NCI-H128 (cell line): ENCODE data around the gene ZNF74.

Experiments used
- DNase-seq: peaks from one replicate; lab custom pipeline; 2025; ENCODE audit not compliant: unreplicated experiment; lab: John Stamatoyannopoulos, UW

Gene ZNF74

DNA sequence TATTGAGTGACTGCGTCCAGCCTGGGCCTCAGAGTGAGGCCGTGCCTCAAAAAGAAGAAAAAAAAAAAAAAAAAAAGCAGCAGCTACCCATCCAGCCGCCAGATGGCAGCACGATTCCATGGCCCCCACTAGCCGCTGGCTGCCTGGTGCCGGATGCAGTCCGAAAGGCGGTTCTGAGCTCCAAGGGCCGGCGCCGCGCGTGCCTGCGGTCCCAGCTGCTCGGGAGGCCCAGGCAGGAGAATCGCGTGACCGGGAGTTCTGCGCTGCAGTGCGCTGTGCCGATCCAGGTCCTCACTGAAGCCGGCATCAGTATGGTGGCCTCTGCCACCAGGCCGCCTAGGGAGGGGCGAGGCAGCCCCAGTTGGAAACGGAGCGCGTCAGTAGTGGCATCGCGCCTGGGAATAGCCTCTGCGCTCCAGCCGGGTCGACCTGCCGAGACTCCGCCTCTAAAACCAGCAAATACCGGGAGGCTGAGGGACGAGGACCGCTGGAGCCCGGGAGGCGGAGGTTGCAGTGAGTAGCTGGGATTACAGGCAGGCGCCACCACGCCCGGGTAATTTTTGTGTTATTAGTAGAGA is 24.3 kb downstream of the ZNF74 start:
- peak; percentile 32 for DNase-seq

DNA sequence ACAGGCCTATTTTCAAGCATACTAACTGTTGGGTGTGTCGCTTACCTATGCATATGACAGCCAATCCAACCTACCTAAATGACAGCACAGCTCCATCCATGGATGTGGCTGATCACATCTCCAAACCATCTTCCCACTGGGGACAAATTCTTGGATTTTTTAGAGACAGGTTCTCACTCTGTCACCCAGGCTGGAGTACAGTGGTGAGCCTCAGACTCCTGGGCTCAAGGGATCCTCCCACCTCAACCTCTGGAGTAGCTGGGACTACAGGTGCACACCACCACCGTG is 25.7 kb downstream of the ZNF74 start:
- DNase-seq, result no peak

DNA sequence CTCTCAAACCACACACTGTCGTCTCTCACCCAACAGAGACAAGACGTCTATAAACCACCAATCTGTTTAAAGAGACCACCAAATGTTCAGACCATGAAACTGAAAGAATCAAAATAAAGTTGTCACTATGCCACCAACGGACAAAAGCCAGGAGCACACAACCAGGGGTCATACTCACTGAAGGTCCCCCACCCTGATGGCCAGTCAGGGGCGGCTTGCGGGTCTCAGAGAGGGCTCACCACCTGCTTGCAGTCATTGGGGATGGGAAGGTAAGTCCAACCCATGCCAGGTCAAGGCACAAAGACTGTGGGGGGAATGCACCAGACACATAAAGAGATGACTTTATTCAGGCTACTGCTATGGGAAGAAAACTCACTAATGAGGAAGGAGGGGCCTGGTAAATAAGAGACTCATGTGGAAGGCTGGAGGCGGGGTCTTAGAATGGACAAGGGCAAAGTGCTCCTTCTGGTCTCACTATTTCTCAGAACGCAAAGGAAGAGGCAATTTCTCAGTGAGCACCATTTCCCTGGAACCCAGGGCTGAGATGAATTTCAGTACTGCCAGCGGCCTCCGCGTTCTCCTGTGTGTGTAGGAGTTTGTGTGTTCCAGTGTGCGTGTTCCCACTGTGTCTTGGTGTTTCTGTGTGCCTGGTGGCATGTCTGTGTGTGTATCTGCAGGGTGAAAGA is 26.3 kb downstream of the ZNF74 start:
- no peak for DNase-seq

DNA sequence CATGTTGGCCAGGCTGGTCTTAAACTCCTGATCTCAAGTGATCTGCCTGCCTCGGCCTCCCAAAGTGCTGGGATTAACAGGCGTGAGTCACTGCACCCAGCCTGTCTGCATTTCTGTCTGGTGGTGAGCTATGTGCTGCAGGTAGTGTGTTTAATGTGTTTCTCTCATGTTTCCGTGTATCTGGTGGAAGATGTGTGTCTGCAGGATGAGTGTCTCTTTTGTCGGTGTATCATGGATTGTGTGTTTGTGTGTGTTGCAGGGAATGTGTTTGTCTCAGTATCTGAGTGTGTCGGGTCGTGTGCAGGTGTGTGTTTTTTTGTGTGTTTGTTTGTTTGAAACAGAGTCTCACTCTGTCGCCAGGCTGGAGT is 27.5 kb downstream of the ZNF74 start:
- DNase-seq, result no peak

DNA sequence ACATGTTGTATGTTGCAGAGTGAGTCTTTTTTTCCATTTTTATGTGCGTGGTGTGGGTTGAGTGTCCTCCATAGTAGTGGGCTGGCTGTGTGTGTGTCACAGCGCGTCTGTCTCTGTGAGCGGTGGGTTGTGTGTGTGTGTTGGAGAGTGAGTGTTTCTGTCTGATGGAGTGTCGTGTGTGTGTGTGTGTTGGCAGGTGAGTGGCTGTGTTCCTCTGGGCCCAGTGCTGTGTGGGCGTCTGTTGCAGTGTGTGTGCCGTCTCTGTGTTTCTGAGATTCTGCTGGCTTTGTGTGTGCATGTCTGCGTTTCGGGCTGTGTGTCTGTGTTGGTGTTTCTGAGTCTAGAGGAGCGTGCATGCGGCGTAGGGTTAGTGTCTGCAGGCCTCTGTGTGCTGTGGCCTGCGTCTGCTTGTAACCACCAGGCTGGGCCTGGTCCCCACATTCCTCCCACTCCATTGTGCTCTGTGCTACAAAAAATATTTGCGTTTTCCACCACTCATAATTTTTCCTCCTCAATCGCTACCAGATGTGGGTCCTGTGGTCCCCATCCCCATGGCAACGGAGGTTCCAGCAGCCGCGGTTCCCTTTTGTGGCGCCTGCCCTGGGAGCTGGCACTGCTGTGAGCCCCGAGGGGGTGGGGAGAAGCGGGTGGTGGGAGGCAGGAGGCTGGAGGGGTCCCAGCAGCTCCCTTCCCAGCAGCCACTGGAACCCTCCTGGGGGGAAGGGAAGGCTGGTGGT is 28.5 kb downstream of the ZNF74 start:
- no peak for DNase-seq

DNA sequence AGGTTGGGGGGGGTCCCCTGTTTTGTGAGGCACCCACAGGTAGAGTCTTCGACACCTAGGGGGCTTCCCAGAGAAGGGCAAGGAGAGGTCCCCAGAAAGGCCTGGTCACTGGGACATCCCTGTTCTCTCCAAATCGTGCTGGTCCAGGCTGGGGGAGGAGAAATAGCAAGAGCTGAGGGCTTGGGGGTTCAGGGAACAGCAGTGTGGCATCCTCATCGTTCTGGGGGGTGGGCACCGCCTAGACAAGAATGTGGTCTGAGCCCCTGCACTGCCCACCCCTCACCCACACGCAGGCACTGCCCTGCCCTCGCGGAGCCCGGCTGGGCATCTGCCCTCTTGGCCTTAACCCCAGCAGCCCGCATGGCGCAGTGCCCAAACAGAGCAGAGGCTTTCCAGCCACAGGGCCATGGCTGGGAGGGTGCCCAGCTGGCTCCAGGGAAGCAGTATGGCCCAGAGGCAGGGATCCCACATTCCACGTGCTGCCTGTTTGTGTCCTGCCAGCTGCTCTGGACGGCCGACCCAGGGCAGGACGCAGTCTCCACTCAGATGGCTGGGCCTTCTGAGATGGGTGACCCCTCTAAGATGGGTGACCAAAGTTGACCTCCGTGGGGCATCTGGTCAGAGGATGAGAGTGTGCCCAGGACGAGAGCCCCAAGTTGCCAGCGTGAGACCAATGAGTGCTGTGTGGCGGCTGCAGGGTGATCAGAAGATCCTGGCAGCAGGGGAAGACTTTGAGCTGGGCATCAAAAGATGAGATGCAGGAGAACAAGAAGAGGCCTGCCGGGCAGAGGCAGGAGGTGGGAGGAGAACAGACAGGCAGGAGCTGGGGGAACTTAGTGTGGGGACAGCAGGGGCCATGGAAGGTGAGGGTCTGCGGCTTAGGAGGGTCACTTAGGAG is 29.3 kb downstream of the ZNF74 start:
- DNase-seq, result no peak

DNA sequence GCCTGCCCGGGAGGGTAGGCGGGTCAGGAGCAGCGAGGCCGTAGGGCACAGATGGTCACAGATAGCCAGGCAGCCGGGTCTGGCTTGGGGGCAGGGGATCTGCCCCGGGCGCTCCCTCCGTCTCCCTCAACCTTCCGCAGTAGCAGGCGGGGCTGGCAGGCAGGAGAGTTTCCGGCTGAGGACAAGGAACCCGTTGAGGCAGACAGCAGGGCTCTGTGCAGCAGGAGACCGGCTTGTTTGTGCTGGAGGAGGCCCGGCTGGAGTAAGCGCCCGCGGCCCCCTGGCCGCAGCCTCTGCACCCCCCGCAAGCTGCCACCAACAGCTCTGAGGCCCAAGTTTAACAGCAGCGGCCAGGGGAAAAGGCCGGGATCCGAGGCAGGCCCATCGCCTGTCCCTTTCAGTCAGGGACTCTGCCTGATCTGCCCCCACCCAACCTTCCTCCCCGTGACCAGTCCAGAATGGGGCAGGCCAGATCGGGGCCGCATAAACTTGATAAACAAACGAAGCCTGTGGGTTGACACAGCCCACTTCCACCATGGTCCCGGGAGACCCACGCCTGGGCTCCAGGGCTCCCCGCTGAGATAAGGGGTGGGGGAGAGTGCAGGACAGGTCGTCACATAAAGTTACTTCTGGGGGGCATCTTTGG is 30.1 kb downstream of the ZNF74 start:
- no peak for DNase-seq

DNA sequence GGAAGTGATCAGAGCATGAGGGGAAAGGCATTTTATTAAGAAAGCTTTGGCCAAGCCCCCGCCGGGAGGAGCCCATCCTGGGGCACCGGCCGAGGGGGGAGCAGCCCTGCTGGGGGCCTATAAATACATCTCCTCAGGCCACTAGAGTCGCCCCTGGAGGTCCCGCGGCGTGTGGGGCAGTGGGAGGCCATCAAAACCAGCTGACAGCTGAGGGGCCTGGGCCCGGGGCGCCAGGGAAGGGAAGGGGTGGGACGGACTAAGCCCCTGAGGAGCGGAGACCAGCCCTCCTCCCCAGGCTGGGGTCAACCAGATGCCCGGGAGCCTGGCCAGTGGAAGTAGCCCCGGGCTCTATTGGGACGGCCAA is 30.6 kb downstream of the ZNF74 start:
- no peak for DNase-seq

DNA sequence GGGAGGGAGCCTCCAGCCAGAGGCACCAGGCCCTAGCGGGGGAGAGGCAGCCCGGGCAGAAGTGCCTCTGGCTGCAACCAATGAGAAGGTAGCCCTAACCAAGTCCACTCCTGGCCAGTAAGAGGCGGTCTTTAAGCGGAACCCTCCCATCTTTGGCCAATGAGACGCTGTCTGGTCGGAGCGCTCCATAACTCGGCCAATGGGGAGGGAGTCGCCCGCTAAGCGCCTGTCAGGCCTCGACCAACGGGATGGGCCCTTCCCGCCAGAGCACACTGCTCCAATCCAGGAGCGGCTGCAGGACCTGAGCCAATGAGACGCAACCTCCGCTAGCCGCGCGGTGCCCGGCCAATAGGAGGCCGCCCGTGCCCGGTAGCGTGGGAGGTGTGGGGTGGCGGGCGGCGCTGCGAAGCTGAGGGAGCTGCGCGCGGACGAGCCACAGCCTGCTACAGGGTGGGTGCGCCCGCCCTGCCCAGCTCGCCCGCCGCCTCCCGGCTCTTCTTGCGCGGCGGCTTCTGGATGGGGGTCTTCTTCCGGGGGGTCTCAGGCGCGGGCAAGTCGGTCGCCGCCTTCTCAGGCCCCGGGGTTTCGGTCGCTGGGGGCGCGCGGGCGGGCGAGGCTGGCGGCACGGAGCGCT is 31.1 kb downstream of the ZNF74 start:
- DNase-seq, result no peak

DNA sequence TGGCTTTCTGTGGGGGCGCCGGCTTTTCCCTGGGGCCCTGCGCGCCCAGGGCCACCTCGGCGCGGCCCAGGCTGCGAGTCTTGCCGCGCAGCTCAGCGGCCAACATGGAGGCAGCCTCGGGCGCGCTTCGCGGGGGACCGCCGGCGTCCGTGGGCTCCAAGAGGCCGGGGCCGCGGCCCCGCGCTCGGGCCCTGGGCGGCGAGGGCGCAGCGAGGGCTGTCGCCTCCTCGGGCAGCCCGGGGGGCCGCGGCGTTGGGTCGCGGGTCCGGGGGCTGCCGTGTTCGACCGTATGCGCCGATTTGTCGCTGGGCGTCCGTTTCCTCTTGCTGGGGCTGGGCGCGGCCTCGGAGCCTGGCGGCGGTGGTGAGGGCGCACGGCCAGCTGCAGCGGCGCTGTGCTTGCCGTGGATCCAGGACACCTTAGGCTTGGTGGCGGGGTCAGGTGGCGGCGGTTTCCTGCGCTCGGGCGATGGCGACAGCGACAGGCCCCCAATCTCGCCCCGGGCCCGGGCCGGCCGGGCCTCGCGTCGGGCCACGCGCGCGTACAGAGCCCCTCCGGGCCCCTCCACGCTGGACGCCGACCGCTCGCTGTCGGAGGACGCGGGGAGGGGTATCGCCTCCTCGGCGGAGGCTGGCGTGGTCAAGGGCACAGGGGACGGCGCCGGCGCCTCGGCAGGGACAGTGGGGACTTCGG is 31.8 kb downstream of the ZNF74 start:
- no peak for DNase-seq

DNA sequence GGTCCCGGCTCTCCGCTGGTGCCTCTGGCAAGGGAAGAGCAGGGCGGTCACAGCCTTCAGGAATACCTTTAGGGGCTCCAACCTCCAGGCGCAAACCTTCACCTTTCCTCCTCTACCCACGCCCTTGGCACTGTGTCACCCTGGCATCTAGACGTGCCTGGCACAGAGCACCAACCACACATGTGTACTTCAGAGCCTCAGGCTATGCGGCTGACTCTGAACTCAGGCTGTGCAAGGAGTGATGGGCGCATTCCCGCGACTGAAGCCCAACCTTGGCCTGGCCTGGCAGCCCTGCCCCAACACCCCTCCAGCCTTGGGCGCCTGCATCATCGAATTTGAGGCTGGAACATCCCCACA is 32.3 kb downstream of the ZNF74 start:
- DNase-seq, result no peak

DNA sequence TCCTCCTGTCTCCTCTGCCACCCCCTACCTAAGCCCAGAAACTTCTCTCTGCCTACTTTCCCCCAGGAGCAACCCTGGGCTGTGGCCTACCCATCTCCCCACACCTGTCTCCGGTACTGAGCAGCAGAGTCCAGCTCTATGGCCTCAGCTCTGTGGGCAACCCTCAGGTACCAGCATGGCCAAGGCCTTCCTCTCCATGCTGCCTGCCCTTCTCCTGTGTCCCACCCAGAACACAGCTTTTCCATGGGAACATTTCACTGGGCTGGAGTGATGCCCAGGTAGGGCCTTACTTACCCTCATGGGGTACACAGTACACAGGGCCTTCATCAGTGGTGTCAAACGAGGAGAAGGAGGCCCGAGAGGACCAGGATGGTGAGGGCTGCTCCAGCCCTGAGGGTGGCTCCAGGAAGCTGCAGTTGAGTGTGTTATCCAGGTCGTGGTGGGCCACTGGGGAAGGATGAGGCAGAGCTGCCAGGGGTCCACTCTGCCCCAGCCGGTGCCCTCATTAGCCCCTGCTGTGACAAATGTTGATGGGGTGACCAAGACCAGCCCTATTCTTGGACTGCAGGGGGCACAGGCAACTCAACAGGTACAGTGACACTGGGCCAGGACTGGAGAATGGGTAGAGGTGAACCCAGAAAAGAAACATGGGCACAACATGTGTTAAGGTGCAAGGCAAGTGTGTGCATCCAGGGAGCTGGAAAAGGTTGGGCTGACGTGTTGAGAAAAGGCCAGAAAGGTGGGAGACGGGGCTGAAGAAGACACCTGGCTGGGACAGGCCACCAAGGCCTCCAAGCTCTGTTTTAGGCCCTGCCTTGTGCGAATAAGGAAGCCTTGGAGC is 33.4 kb downstream of the ZNF74 start:
- no peak for DNase-seq

DNA sequence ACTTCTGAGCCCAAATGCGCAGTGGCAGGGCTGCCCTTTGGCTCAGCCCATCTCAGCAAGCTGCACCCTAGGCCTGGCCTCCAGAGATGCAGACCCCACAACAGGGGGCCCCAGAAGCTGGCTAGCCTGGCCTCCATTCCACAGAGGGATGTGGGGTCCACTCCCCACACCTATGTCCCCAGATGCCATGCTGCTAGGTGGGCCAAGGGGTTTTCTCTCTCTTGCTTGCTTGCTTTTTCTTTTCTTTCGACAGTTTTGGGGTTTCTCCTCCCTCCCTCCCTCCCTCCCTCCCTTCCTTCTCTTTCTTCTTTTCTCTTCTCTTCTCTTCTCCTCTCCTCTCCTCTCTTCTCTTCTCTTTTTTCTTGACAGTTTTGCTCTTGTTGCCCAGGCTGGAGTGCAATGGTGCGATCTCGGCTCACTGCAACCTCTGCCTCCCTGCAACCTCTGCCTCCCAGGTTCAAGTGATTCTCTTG is 34.0 kb downstream of the ZNF74 start:
- DNase-seq, result no peak

DNA sequence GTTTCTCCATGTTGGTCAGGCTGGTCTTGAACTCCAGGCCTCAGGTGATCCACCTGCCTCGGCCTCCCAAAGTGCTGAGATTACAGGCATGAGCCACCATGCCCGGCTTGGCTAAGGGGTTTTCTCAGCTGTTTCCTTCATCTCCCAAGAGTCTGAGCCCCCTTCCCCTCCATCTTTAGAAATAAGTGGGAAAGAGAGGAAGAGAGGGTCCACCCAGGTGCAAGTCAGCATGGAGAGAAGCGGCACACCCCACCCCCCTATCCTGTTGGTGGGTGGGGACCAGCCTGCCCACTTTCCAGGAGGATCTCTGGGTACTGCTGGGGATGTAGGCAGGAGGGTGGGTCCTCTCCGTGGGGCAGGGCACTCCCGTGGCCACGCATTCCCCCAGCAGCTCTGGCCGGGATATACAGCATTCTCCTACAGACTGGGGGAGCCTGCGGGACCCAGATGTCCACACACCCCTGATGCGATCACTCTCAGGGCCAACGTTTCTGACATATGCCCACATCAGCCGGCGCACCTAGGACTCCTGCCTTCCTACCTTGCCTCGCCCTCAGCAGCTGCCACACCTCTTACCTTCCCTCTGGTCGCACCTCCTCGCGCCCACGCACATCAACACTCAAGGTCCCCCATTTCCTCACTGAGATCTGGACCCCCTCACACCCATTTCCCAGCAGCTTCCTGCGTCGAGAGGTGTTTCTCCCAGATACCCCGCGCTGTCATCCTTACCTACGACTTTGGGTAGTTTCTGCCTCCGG is 34.7 kb downstream of the ZNF74 start:
- no peak for DNase-seq

DNA sequence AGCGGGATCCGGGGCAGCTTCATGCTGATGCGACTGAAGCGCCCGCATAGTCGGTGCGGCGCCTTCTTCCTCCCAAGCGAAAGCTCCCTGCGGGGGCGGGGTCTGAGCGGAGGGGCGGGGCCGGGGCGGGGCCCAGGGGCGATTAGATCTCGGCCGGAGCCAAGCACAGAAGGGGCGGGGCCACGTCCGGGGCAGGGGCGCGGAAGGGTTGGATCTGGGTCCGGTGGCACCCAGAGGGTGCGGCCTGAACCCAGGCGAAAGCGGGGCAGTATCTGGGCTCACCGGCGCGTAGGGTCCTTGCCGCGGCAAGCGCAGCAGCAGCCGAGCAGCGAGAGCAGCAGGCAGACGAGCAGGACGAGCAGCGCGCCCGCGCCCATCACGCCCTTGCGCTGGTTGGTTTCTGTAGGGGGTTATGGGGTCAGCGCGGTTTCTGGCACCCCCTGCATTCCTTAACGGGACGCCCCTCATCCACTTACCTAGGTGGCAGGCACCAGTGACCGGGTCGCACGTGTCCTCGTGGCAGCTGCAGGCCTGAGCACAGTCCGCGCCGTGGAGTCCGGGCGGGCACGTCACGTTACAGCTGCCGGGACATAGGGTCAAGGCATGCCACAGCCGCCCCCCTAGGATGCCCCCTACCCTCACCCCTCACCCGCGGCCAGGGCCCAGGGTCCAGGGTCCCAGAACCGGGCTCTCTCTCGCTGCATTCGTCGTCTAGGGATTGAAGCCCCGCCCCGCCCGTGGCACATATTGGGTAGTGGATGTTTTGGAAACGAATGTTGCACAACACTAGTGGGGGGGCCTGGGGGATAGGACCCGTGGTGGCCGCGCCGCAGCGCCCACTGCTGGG is 35.5 kb downstream of the ZNF74 start:
- no peak for DNase-seq

DNA sequence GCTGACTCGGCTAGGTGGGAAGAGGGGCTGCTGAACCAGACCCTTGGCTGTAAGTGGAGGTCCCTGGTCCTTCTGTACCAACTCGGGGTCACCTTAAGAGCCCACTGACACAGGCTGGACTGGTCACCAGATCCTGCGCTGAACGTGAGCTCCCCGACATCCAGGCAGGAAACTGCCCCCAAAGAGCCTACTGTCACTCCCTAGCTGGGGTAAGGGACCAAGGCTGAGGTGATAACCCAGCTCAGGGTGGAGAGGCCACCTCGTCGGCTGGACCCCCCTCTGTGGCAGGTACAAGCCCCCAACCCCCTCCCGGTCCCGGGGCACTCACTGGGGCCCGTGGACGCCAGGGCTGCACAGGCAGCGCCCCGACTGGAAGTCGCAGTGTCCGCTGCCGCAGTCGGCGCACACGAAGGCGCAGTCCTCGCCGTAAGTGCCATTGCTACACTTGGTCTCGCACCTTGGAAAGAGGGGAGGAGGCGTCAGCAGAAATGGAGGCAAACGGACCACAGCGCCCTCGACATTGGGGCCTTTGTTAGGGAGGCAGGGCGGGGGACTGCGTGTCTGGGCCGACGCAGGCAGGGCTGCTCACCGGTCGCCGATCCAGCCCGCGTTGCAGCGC is 36.3 kb downstream of the ZNF74 start:
- DNase-seq, result no peak
